CD4-positive, alpha-beta T cell (primary cell): Measurements from ENCODE around the gene LCT. TPM values are rescaled to one million over a fixed set of nuclear protein-coding genes. Genes with fewer than 3 reads are reported as not detected.
A peak's percentile ranks its signal among the peaks of the same experiment; 100 is the strongest.

Experiments
- ATAC-seq: fragments of 200-7000 bp; cut with Tn5 transposase; one replicate; pipeline ENCODE4 v1.10.0; 2022; ENCODE audit warnings: mild to moderate bottlenecking; ENCODE audit not compliant: poor library complexity
- CTCF ChIA-PET: fragments of 350-600 bp; sonication (Branson Sonifier 250); formaldehyde crosslinking; loops from one replicate; lab custom pipeline; 2021; ENCODE audit warnings: antibody characterized with exemption, inconsistent platforms; lab: Charles Lee
- POLR2A ChIA-PET: fragments of 350-600 bp; sonication (Branson Sonifier 250); formaldehyde crosslinking; loops from one replicate; lab custom pipeline; 2021; ENCODE audit warnings: antibody characterized with exemption, inconsistent platforms; lab: Charles Lee
- DNase-seq, 14 experiments: peaks; one replicate each; pipeline ENCODE4 v3.0.0-alpha.2; 2013 to 2020; ENCODE audit warnings: mixed read lengths in 2 of 14
- H3K27ac ChIP-seq, 2 donors: one replicate each; pipeline versions ENCODE4 v1.5.1 to v1.7.0; 2013; ENCODE audit warnings: low read length in 2 of 2, low read depth in 1 of 2, mild to moderate bottlenecking in 1 of 2
- H3K27me3 ChIP-seq, 2 experiments: 1 replicate in 1 of 2; 2 replicates in 1 of 2; pipeline versions ENCODE4 v1.6.1 to v1.7.0; 2013; ENCODE audit warnings: low read length in 2 of 2, control low read depth in 1 of 2, mild to moderate bottlenecking in 1 of 2, moderate library complexity in 1 of 2; ENCODE audit not compliant: insufficient read depth in 2 of 2, control insufficient read depth in 1 of 2
- H3K36me3 ChIP-seq: one replicate; pipeline ENCODE4 v1.6.1; 2013; ENCODE audit warnings: low read length, control low read depth; ENCODE audit not compliant: insufficient read depth
- H3K4me1 ChIP-seq: one replicate; pipeline ENCODE4 v1.6.1; 2013; ENCODE audit warnings: low read length, control low read depth; ENCODE audit not compliant: insufficient read depth
- H3K4me3 ChIP-seq: one replicate; pipeline ENCODE4 v1.5.1; 2013; ENCODE audit warnings: mild to moderate bottlenecking, low read length, moderate library complexity
- H3K9me3 ChIP-seq, 2 experiments: 1 replicate in 1 of 2; 2 replicates in 1 of 2; pipeline versions ENCODE4 v1.6.1 to v1.7.0; 2013; ENCODE audit warnings: low read length in 2 of 2, mild to moderate bottlenecking in 2 of 2, control low read depth in 1 of 2, moderate library complexity in 1 of 2; ENCODE audit not compliant: control insufficient read depth in 1 of 2, insufficient read depth in 1 of 2
- H3K27ac Mint-ChIP-seq: one replicate; pipeline ENCODE4 v1.8.0; 2020; ENCODE audit warnings: mixed read lengths
- H3K27me3 Mint-ChIP-seq: one replicate; pipeline ENCODE4 v1.8.0; 2021; ENCODE audit warnings: mixed read lengths
- H3K36me3 Mint-ChIP-seq: one replicate; pipeline ENCODE4 v1.8.0; 2021; ENCODE audit warnings: low read depth, mixed read lengths
- H3K4me1 Mint-ChIP-seq: one replicate; pipeline ENCODE4 v1.8.0; 2021; ENCODE audit warnings: low read depth, mixed read lengths
- H3K4me3 Mint-ChIP-seq: one replicate; pipeline ENCODE4 v1.8.0; 2020; ENCODE audit warnings: mild to moderate bottlenecking, mixed read lengths
- H3K9me3 Mint-ChIP-seq: one replicate; pipeline ENCODE4 v1.8.0; 2020; ENCODE audit warnings: mixed read lengths
- CTCF ChIP-seq: fragments of 200-600 bp; IDR thresholded peaks from one replicate; pipeline ENCODE4 v1.8.0; 2022; ENCODE audit warnings: antibody characterized with exemption, mild to moderate bottlenecking
- intact Hi-C, 2 experiments: fragments of 100-400 bp; cut with DNase I in 1 of 2; cut with micrococcal nuclease in 1 of 2; formaldehyde crosslinking; loops; one replicate each; pipeline versions ENCODE4 v1.15.1 to v1.9.0; 2023 to 2025; cut with DNase I, micrococcal nuclease
- total RNA-seq, 174 experiments: library from RNA in 2 of 174; stranded (reverse) in 2 of 174; gene quantifications; one replicate each; pipeline ENCODE4 v1.2.3 and lab custom pipeline; 2021 to 2026

The LCT gene
- total RNA-seq, 2 experiments from 2014 or later, result 0.06 TPM; not detected in 1

- Histone ChIP-seq H3K27ac (no peak overlapping the region), H3K9me3 (peaks cover 6% of the 10 kb centered on the region in 2 experiments), H3K36me3 (no peaks in the 10 kb centered on the region), H3K4me1 (peaks cover 6% of the 10 kb centered on the region), H3K4me3 (no peak overlapping the region), H3K27me3 (no peaks in the 10 kb centered on the region)
- POLR2A ChIA-PET, result no interaction called here
- no peak for TF ChIP-seq CTCF
- H3K4me3 Mint-ChIP-seq, result no peak overlapping the region
- no peaks in the 10 kb centered on the region for H3K9me3 Mint-ChIP-seq
- H3K4me1 Mint-ChIP-seq, result peaks cover 5% of the 10 kb centered on the region
- no peaks in the 10 kb centered on the region for H3K27me3 Mint-ChIP-seq
- DNase-seq, result no peak
- no peak overlapping the region for H3K27ac Mint-ChIP-seq
- CTCF ChIA-PET, result no interaction called here
- H3K36me3 Mint-ChIP-seq, result no peaks in the 10 kb centered on the region
- ATAC-seq, result no peak
- intact Hi-C loops, result no loop called here
Observed at GRCh38 chr2:135800513-135801460, 36.2 kb downstream of the LCT start.

GRCh38 chr2:135799738-135800137 is 37.2 kb downstream of the LCT start:
- Mint-ChIP-seq H3K9me3 (no peaks in the 10 kb centered on the region), H3K27me3 (no peaks in the 10 kb centered on the region), H3K36me3 (no peaks in the 10 kb centered on the region), H3K4me1 (peaks cover 8% of the 10 kb centered on the region), H3K4me3 (no peak overlapping the region), H3K27ac (no peak overlapping the region)
- ChIA-PET CTCF (no interaction called here), POLR2A (no interaction called here)
- TF ChIP-seq CTCF, result no peak
- intact Hi-C loops, result no loop called here
- no peak overlapping the region for H3K27ac ChIP-seq
- H3K9me3 ChIP-seq, result peaks cover 6% of the 10 kb centered on the region in 2 experiments
- peaks cover 9% of the 10 kb centered on the region for H3K4me1 ChIP-seq
- no peak for ATAC-seq
- H3K4me3 ChIP-seq, result no peak overlapping the region
- no peaks in the 10 kb centered on the region for H3K36me3 ChIP-seq
- no peak for DNase-seq
- H3K27me3 ChIP-seq, result no peaks in the 10 kb centered on the region

GRCh38 chr2:135798762-135799161 is 38.2 kb downstream of the LCT start:
- no peaks in the 10 kb centered on the region for H3K27me3 Mint-ChIP-seq
- H3K27ac Mint-ChIP-seq, result no peak overlapping the region
- ATAC-seq (no peak), DNase-seq (peak in 1 of 14 experiments; percentile 11)
- Histone ChIP-seq H3K27ac (no peak overlapping the region), H3K36me3 (no peaks in the 10 kb centered on the region), H3K4me3 (no peak overlapping the region), H3K9me3 (peaks cover 6% of the 10 kb centered on the region in 2 experiments), H3K4me1 (peaks cover 12% of the 10 kb centered on the region), H3K27me3 (no peaks in the 10 kb centered on the region)
- H3K36me3 Mint-ChIP-seq, result no peaks in the 10 kb centered on the region
- ChIA-PET CTCF (interaction anchor here (2.5 kb wide), 1 partner anchor 14 kb away, joined by 8 read pairs; no protein-coding TSS in a partner anchor), POLR2A (no interaction called here)
- intact Hi-C loops, result no loop called here
- peaks cover 12% of the 10 kb centered on the region for H3K4me1 Mint-ChIP-seq
- H3K9me3 Mint-ChIP-seq, result no peaks in the 10 kb centered on the region
- no peak overlapping the region for H3K4me3 Mint-ChIP-seq
- TF ChIP-seq CTCF, result no peak
